T47D (cell line): Measurements from ENCODE around the gene WDR90.
A peak's percentile ranks its signal among the peaks of the same experiment; 100 is the strongest.

ENCODE experiments used
- DNase-seq, 2 experiments: peaks; one replicate each; pipeline versions ENCODE4 v3.0.0 to v3.0.0-alpha.2; 2011 to 2012; ENCODE audit warnings: low read depth in 1 of 2, low spot score in 1 of 2
- JUND ChIP-seq: IDR thresholded peaks from 2 replicates; pipeline ENCODE4 v1.6.1; 2012; ENCODE audit warnings: low read depth
- in situ Hi-C: cut with HindIII; loops from 2 replicates; pipeline ENCODE4 v1.10.0; 2016; ENCODE audit warnings: low sequenced_read_pairs, low pct_unique_long_range_greater_than_20kb

The WDR90 gene

DNA sequence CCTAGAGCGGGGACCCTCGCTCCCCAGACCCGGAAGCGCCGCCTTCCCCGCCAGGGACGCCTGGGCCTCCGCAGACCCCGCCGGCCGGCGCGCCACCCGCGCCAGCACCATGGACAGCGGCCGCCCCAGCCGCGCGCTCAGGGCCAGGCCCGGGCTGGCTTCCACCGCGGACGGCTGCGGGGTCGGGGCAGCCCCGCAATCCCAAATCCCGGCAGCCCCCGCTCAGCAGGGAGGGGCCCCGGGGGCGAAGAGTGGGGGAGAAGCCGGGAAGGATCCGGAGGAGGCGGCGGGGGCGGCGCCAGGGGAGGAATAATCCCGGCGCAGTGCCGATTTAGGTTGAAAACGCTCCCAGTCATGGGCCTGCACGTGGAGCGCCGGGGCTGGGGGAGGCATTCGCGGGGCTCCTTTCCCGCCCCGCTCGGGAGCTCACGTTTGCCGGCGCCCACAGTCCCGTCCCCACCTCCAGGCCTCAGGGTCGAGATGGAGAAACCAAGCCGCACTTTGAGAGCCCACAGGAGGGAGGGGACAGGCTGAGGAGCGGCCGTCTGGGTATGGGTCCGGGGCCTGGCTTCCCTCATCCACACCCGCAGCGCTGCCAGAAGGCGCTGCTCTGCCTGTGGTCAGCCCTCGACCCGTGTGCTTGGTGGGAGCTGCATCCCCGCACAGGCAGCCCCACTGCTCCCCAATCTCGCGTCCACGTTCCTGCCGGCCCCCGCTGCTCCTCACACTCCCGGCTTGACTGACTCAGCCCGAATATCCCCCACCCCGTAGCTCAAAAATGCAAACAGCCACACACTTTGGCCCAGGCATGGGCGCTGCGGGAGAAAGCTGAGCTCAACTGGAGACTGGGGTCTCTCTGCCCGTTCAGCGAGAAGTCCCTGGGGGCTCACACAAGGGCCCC, 51.8 kb downstream of the WDR90 start:
- peak; percentile 40 to 59 for DNase-seq
- TF ChIP-seq JUND: no peak
- in situ Hi-C loops: loop anchor here (25.0 kb wide), 1 partner anchor 286 kb away; the partner anchor contains the start of gene SOX8

DNA sequence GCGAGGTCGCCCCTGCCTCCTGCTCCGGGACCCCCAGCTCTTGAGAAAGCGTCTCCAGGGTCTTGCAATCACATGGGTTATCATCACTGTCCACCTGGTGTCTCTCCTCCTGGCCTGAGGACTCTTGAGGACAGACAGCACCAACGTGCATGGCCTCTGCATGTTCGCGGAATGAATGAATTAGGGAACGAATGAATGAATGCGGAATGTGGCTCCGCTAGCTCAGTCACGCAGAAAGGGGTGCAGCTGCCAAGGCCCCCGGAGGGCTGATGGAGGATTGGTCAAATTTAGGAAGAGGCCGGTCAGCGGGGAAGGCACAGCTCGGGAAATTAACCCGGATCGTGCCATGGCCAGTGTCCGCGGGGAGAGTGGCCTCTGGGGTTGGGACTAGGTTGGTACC, 53.2 kb downstream of the WDR90 start:
- no peak for TF ChIP-seq JUND
- in situ Hi-C loops: loop anchor here (25.0 kb wide), 1 partner anchor 285 kb away; the partner anchor contains the start of gene SOX8
- DNase-seq: no peak

GRCh38 chr16:703406-703805, 54.2 kb downstream of the WDR90 start:
- TF ChIP-seq JUND: no peak
- DNase-seq: no peak
- in situ Hi-C loops: loop anchor here (25.0 kb wide), 1 partner anchor 284 kb away; the partner anchor contains the start of gene SOX8

GRCh38 chr16:704047-704446, 54.9 kb downstream of the WDR90 start:
- no peak for TF ChIP-seq JUND
- DNase-seq: no peak
- in situ Hi-C loops: loop anchor here (25.0 kb wide), 1 partner anchor 283 kb away; the partner anchor contains the start of gene SOX8

DNA sequence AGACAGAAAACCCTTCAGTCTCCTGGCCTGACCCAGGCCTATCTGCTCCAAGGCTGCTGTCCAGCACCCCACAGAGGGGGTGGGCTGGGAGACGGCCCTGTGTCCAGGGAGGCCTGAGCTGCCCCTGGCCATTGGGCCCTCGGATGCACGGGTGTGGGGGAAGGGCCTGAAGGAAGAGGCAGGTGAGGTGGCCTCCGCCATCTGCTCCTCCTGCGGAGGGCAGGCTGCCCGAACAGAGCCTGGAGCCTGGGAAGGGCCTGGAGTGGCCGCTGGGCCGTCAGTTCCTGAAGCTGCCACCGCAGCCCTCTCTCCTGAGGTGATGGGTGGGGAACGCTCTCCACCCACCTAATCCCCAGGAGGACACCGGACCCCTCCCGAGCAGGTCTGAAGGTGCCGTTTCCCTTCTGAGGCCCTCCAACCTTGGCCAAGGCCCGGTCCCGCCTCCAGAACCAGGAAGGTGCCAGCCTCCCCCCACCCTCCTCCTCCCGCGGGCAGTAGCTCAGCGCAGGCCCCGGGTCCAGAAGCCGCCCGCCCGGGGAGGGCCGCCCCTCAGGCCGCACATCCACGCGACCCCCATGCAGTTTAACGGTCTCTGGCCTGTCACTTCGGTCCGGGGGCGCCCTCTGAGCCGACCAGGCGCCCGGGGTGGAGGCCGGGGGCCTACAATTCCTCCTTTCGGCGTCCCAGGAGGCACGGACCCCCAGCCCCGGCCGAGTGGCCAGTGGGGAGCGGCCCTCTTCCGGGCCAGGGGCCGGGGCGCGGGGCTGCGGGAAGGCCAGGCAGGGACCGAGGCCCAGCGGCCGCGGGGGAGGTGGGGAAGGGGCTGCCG, 55.6 kb downstream of the WDR90 start:
- TF ChIP-seq JUND: no peak
- in situ Hi-C loops: loop anchor here (25.0 kb wide), 1 partner anchor 283 kb away; the partner anchor contains the start of gene SOX8
- no peak for DNase-seq

GRCh38 chr16:705431-706188, 56.4 kb downstream of the WDR90 start, which contains the start of gene FBXL16:
Gene FBXL16, minus strand, starts transcription at chr16:705801. Its CDS starts 8,396 bp downstream, at chr16:697405.
- peak; percentile 87 to 94 for DNase-seq
- in situ Hi-C loops: loop anchor here (25.0 kb wide), 1 partner anchor 282 kb away; the partner anchor contains the start of gene SOX8
- TF ChIP-seq JUND: no peak

DNA sequence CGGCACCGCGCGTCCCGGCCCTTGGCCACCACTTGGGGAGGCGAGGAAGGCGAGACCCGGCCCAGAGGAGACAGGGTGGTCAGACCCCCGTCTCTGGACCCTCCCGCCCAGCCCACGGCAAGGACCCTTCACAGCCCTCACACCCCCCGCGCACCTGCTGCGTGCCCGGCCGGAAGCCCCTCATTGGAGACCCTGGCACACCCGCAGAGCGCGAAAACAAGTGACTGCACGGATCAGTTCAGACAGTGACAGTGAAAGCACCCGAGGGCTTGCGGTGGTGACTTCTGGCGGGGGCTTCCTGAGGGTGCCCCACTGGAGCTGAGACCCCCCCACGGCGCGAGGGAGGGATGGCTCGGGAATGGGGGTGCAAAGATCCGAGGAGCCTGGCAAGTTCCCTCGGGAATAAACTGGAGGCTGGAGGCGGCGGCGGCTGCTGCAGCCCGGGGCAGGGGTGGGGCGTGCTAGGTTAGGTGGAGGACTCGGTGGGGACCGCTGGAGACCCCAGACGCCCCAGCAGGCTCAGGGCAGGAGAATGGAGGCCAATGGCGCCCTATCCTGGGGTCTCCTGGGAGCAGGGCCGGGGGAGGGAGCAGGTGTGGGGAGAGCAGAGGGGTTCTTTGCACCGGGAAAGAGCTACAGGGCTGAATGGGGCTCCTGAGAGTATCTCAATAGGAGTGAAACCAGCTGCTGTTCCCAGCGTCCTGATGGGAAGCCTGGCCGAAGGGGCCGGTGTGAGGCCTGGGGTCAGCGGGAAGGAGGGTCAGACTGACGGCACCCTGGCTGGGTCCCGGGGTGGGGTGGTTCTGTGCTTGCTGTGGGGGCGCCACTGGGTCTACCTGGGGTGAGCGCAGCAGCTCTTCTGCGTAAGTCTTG, 57.3 kb downstream of the WDR90 start:
- no peak for TF ChIP-seq JUND
- DNase-seq: no peak
- in situ Hi-C loops: loop anchor here (25.0 kb wide), 1 partner anchor 281 kb away; the partner anchor contains the start of gene SOX8

DNA sequence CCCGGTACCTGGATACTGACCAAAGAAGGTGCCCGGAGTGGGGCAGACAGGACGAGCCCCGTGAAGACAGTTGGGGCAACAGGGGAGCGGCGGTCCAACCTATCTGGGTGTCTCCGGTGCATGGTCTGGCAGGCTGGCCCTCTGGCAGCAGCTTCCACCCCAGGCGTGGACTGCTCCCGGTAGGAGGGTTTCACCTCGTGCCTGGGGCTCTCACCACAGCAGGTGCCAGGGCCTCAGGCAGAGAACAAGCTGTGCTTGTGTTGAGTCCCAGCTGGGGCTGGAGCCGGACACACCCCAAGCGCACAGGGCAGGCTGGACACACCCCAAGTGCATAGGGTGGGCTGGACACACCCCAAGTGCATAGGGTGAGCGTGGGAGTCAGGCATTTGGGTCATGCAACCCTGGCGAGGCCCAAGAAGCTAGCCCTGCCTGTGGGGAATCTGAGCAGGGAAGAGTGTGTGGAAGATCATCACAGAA, 57.9 kb downstream of the WDR90 start:
- no peak for TF ChIP-seq JUND
- in situ Hi-C loops: loop anchor here (25.0 kb wide), 1 partner anchor 280 kb away; the partner anchor contains the start of gene SOX8
- no peak for DNase-seq

DNA sequence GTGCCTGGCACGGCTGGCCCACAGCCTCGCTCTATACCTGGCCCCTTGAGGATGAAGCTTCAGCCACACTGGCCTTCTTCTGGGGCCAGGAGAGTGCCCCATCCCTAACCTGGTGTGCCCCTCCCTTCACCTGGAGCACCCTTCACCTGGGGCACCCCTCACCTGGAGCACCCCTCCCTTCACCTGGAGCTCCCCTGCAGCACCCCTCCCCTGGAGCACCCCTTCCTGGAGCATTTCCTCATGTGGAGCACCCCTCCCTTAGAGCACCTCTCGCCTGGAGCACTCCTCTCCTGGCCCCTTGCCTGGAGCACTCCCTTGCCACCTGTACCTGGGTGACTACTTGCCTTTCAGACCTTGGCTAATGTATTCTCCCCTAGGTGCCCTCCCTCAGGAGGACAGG, 58.9 kb downstream of the WDR90 start:
- TF ChIP-seq JUND: no peak
- no peak for DNase-seq
- in situ Hi-C loops: loop anchor here (25.0 kb wide), 1 partner anchor 279 kb away; the partner anchor contains the start of gene SOX8

DNA sequence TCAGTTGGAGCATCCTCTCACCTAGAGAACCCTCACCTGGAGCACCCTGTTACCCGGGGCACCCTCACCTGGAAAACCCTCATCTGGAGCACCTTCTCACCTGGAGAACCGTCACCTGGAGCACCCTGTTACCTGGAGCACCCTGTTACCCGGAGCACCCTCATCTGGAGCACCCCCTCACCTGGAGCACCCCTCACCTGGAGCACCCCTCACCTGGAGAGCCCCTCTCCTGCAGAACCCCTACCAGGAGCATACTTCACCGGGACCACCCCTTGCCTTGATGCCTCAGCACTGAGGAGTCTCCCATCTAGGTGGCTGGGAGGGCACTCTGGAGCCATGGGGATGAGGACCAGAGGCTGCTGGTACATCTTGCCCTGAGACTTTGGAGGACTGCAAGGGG, 59.8 kb downstream of the WDR90 start:
- DNase-seq: no peak
- TF ChIP-seq JUND: no peak
- in situ Hi-C loops: loop anchor here (25.0 kb wide), 1 partner anchor 278 kb away; the partner anchor contains the start of gene SOX8
